Gastrocnemius medialis (tissue), 4 donors: ENCODE measurements around the gene FAM168A. TPM values are rescaled to one million over a fixed set of nuclear protein-coding genes. Genes with fewer than 3 reads are reported as not detected.

Experiments
- ATAC-seq, 2 donors: fragments of 150-250 bp; one replicate each; pipeline ENCODE4 v1.9.1; 2016
- DNase-seq, 2 donors: peaks; one replicate each; pipeline ENCODE4 v3.0.0-alpha.2; 2019
- H3K27ac ChIP-seq, 4 donors: fragments of 200-600 bp; sonication (generic); 1 replicate in 1 of 4; 2 replicates in 3 of 4; pipeline ENCODE4 v1.5.1; 2016 to 2018; ENCODE audit warnings: mild to moderate bottlenecking in 2 of 4, moderate library complexity in 1 of 4
- H3K27me3 ChIP-seq, 3 donors: fragments of 200-600 bp; sonication (generic) in 2 of 3; 1 replicate in 1 of 3; 2 replicates in 2 of 3; pipeline versions ENCODE4 v1.5.1 to v1.6.0; 2016 to 2019; ENCODE audit warnings: mild to moderate bottlenecking in 1 of 3, moderate library complexity in 1 of 3
- H3K36me3 ChIP-seq, 2 donors: fragments of 200-600 bp; sonication (generic) in 1 of 2; one replicate each; pipeline ENCODE4 v1.5.1; 2017 to 2018
- H3K4me1 ChIP-seq, 2 donors: fragments of 200-600 bp; sonication (generic) in 1 of 2; one replicate each; pipeline ENCODE4 v1.5.1; 2016 to 2017; ENCODE audit warnings: mild to moderate bottlenecking in 2 of 2
- H3K4me3 ChIP-seq, 4 donors: fragments of 200-600 bp; sonication (generic) in 3 of 4; 1 replicate in 1 of 4; 2 replicates in 3 of 4; pipeline ENCODE4 v1.5.1; 2016 to 2019; ENCODE audit warnings: mild to moderate bottlenecking in 2 of 4
- H3K9me3 ChIP-seq, 3 donors: fragments of 200-600 bp; sonication (generic) in 2 of 3; 1 replicate in 1 of 3; 2 replicates in 2 of 3; pipeline ENCODE4 v1.5.1; 2016 to 2019
- POLR2A ChIP-seq, 2 donors: fragments of 450-650 bp; IDR thresholded peaks; one replicate each; pipeline ENCODE4 v1.6.1; 2017; ENCODE audit warnings: antibody characterized with exemption in 2 of 2, mild to moderate bottlenecking in 2 of 2, moderate library complexity in 2 of 2
- in situ Hi-C, 4 donors: fragments of 200-750 bp; cut with MboI; loops; one replicate each; pipeline versions ENCODE4 v1.15.0 to v1.8.0; 2017; ENCODE audit warnings: low sequenced_read_pairs in 4 of 4
- intact Hi-C: fragments of 100-400 bp; cut with DNase I; formaldehyde crosslinking; loops from one replicate; pipeline ENCODE4 v1.15.1; 2023; ENCODE audit warnings: low total_unique reads
- total RNA-seq, 4 donors: library from RNA; depleted of rRNA; stranded (reverse); fragments of >200 nt; gene quantifications; one replicate each; pipeline versions ENCODE4 v1.1.0 to v1.2.3, GENCODE V29; 2016
- TF ChIP-seq, protein P1 (sequence below), 5 experiments: fragments of 450-650 bp in 3 of 5; fragments of 200-600 bp in 2 of 5; sonication (generic) in 2 of 5; IDR thresholded peaks in 4 of 5; conservative IDR thresholded peaks in 1 of 5; 1 replicate in 4 of 5; 2 replicates in 1 of 5; pipeline ENCODE4 v1.5.1; 2016 to 2019; ENCODE audit warnings: antibody characterized with exemption in 5 of 5, mild to moderate bottlenecking in 3 of 5, moderate library complexity in 3 of 5

Gene FAM168A
- total RNA-seq, 4 donors from 2014 or later, result 15.9 to 29.3 (median 21.4) TPM

- intact Hi-C loops (no loop called here), in situ Hi-C loops (no loop called here)
- no peaks in the 10 kb centered on the region for H3K36me3 ChIP-seq
- no peak overlapping the region for H3K4me3 ChIP-seq
- ATAC-seq (no peak), DNase-seq (no peak)
- H3K4me1 ChIP-seq, result peaks cover 66 to 69% of the 10 kb centered on the region in 2 donors
- peak overlapping the region in 1 of 4 donors; percentile 59 for H3K27ac ChIP-seq
- H3K9me3 ChIP-seq, result no peaks in the 10 kb centered on the region
- no peak for TF ChIP-seq POLR2A (IDR thresholded peaks at IDR 0.05)
- TF ChIP-seq, protein P1, sequence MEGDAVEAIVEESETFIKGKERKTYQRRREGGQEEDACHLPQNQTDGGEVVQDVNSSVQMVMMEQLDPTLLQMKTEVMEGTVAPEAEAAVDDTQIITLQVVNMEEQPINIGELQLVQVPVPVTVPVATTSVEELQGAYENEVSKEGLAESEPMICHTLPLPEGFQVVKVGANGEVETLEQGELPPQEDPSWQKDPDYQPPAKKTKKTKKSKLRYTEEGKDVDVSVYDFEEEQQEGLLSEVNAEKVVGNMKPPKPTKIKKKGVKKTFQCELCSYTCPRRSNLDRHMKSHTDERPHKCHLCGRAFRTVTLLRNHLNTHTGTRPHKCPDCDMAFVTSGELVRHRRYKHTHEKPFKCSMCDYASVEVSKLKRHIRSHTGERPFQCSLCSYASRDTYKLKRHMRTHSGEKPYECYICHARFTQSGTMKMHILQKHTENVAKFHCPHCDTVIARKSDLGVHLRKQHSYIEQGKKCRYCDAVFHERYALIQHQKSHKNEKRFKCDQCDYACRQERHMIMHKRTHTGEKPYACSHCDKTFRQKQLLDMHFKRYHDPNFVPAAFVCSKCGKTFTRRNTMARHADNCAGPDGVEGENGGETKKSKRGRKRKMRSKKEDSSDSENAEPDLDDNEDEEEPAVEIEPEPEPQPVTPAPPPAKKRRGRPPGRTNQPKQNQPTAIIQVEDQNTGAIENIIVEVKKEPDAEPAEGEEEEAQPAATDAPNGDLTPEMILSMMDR (IDR thresholded peaks at IDR 0.05 in 4 of 5, conservative IDR thresholded peaks at IDR 0.05 in 1 of 5), result no peak
- H3K27me3 ChIP-seq, result no peaks in the 10 kb centered on the region
These were observed 133.6 kb downstream of the FAM168A start for GRCh38 chr11:73464347-73464746.

GRCh38 chr11:73463359-73463758 lies 134.6 kb downstream of the FAM168A start:
- ATAC-seq, result no peak
- Histone ChIP-seq H3K27ac (no peak overlapping the region), H3K9me3 (no peaks in the 10 kb centered on the region), H3K4me1 (peaks cover 57 to 59% of the 10 kb centered on the region in 2 donors), H3K4me3 (no peak overlapping the region), H3K27me3 (no peaks in the 10 kb centered on the region), H3K36me3 (no peaks in the 10 kb centered on the region)
- TF ChIP-seq, protein P1 (IDR thresholded peaks at IDR 0.05 in 4 of 5, conservative IDR thresholded peaks at IDR 0.05 in 1 of 5), result no peak
- in situ Hi-C loops, result no loop called here
- no peak for DNase-seq
- intact Hi-C loops, result no loop called here

DNA sequence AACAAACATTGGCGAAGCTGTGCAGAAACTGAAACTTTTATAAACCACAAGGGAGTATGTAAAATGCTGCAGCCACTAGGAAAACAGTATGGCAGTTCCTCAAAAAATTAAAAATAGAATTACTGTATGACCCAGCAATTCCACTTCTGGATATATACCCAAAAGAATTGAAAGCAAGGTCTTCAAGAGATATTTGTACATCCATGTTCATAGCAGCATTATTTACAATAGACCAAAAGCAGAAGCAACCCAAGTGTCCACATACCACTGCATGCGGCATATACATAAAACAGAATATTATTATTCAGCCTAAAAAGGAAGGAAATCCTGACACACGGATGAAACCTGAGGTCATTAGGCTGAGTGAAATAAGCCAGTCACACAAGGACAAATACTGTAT lies 135.9 kb downstream of the FAM168A start:
- no peaks in the 10 kb centered on the region for H3K27me3 ChIP-seq
- H3K4me3 ChIP-seq, result no peak overlapping the region
- DNase-seq (no peak), ATAC-seq (no peak)
- H3K36me3 ChIP-seq, result no peaks in the 10 kb centered on the region
- no peak for TF ChIP-seq POLR2A (IDR thresholded peaks at IDR 0.05)
- TF ChIP-seq, protein P1 (IDR thresholded peaks at IDR 0.05 in 4 of 5, conservative IDR thresholded peaks at IDR 0.05 in 1 of 5), result no peak
- in situ Hi-C loops, result no loop called here
- peaks cover 43 to 45% of the 10 kb centered on the region in 2 donors for H3K4me1 ChIP-seq
- H3K9me3 ChIP-seq, result no peaks in the 10 kb centered on the region
- intact Hi-C loops, result no loop called here
- H3K27ac ChIP-seq, result no peak overlapping the region

DNA sequence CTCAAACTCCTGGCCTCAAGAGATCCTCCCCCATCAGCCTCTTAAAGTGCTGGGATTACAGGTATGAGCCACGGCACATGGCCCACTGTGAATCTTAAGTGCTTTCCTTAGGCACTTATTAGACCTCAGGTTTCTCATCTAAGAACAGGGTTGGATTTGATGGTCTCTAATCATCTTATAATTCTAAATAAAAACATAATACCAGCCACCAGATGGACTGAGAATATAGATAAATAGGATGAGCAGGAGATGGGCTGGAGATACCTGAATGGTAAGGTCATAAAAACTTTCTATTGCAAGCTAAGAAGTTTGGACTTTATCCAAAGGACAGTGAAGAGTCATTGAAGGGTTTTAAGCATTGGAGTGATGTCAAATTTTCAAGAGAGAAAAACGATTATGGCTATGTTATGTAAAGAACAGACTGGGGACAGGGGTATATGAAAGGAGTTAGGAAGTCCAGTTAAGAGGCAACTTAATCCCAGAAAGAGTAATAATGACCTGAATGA lies 136.5 kb downstream of the FAM168A start:
- intact Hi-C loops (no loop called here), in situ Hi-C loops (no loop called here)
- H3K36me3 ChIP-seq, result no peaks in the 10 kb centered on the region
- DNase-seq (no peak), ATAC-seq (no peak)
- H3K27me3 ChIP-seq, result no peaks in the 10 kb centered on the region
- H3K9me3 ChIP-seq, result no peaks in the 10 kb centered on the region
- no peak overlapping the region for H3K4me3 ChIP-seq
- no peak for TF ChIP-seq POLR2A (IDR thresholded peaks at IDR 0.05)
- TF ChIP-seq, protein P1 (IDR thresholded peaks at IDR 0.05 in 4 of 5, conservative IDR thresholded peaks at IDR 0.05 in 1 of 5), result no peak
- peaks cover 37 to 39% of the 10 kb centered on the region in 2 donors for H3K4me1 ChIP-seq
- H3K27ac ChIP-seq, result no peak overlapping the region

- Histone ChIP-seq H3K36me3 (no peaks in the 10 kb centered on the region), H3K9me3 (no peaks in the 10 kb centered on the region), H3K27ac (no peak overlapping the region), H3K4me1 (peaks cover 17 to 22% of the 10 kb centered on the region in 2 donors), H3K4me3 (no peak overlapping the region), H3K27me3 (no peaks in the 10 kb centered on the region)
- ATAC-seq, result no peak
- DNase-seq, result no peak
- intact Hi-C loops, result no loop called here
- TF ChIP-seq, protein P1 (IDR thresholded peaks at IDR 0.05 in 4 of 5, conservative IDR thresholded peaks at IDR 0.05 in 1 of 5), result no peak
- TF ChIP-seq POLR2A (IDR thresholded peaks at IDR 0.05), result no peak
- in situ Hi-C loops, result no loop called here
These were observed 139.7 kb downstream of the FAM168A start for GRCh38 chr11:73458201-73458600.
